AG09319 (cell line): ENCODE measurements around the gene DGCR6L.
"Not testable (repeated sequence)": the region's sequence is repeated elsewhere in the genome, so short reads cannot be mapped to it uniquely, and the experiment has no call there.

Experiments
- DNase-seq: peaks from one replicate; pipeline ENCODE4 v3.0.0-alpha.2; 2010; ENCODE audit warnings: low read depth; ENCODE audit errors: extremely low read depth
- TF ChIP-seq, protein P1 (sequence below): IDR thresholded peaks from 2 replicates; pipeline ENCODE4 v1.5.1; 2011; ENCODE audit warnings: low read depth, mild to moderate bottlenecking, inconsistent platforms, low read length, moderate library complexity

DGCR6L gene

GRCh38 chr22:20281891-20282290, 38.0 kb downstream of the DGCR6L start:
- TF ChIP-seq, protein P1, sequence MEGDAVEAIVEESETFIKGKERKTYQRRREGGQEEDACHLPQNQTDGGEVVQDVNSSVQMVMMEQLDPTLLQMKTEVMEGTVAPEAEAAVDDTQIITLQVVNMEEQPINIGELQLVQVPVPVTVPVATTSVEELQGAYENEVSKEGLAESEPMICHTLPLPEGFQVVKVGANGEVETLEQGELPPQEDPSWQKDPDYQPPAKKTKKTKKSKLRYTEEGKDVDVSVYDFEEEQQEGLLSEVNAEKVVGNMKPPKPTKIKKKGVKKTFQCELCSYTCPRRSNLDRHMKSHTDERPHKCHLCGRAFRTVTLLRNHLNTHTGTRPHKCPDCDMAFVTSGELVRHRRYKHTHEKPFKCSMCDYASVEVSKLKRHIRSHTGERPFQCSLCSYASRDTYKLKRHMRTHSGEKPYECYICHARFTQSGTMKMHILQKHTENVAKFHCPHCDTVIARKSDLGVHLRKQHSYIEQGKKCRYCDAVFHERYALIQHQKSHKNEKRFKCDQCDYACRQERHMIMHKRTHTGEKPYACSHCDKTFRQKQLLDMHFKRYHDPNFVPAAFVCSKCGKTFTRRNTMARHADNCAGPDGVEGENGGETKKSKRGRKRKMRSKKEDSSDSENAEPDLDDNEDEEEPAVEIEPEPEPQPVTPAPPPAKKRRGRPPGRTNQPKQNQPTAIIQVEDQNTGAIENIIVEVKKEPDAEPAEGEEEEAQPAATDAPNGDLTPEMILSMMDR: no peak
- DNase-seq: no peak

DNA sequence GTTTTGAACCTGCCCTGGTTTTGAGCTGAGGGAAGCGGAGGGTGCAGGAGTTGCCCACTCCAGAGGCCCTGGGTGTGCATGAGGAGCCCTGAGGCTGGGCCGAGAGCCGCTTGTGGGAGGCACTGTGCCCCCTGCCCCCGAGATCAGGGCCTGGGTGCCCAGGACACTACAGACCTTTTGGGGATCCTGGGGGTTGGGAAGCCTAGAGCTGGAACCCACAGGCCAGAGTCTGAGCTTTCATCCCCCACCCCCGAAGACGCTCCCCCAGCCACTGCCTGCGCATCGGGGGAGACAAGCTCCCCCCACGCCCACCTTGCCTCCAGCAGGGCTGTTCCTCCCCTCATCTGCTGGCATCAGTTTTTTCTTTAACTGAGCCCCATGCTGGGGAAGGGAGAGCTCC, 38.4 kb downstream of the DGCR6L start:
- DNase-seq: not testable (repeated sequence)

GRCh38 chr22:20280866-20281265, 39.0 kb downstream of the DGCR6L start:
- DNase-seq: no peak
- TF ChIP-seq, protein P1: no peak

DNA sequence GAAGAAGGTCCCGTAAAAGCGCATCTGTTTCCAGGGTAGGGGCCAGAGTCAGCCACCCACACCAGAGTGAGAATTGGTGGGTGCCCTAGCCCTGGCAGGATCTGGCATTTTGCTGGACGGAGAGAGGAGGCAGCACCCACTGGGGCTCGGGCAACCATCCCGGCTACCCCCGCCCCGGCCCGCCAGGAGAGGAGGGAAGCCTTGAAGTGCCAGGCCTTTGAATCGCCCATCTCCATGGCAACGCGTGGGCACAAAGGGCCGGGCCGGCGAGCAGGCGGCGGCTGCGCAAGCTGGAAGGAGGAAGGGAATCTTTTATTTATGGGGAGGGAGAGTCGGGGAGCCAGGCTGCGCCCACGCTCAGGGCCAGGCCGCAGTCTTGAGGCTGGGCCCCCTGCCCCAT, 39.7 kb downstream of the DGCR6L start:
- DNase-seq: not testable (repeated sequence)

DNA sequence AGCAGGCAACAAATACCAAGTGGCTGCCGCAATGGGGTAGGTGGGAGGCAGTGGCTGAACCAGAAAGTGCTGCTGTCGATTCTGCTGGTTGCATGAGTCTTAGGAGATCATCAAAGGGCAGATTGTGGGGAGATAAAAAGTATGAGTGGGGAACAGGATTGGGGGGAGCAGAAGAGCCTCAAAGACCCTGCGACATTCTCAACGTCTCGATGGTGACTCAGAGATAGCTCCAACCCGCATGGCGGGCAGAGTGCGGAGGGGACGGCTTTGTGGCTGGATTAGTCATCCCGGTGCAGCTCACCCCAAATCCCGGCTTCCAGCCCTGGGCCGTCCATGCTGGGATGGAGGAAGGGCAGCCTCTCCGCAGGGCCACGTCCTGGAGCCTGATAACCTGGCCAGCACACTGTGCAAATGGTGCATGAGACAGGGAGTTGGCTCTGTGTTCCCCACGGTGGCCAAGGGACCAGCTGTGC, 40.2 kb downstream of the DGCR6L start:
- DNase-seq: no peak

DNA sequence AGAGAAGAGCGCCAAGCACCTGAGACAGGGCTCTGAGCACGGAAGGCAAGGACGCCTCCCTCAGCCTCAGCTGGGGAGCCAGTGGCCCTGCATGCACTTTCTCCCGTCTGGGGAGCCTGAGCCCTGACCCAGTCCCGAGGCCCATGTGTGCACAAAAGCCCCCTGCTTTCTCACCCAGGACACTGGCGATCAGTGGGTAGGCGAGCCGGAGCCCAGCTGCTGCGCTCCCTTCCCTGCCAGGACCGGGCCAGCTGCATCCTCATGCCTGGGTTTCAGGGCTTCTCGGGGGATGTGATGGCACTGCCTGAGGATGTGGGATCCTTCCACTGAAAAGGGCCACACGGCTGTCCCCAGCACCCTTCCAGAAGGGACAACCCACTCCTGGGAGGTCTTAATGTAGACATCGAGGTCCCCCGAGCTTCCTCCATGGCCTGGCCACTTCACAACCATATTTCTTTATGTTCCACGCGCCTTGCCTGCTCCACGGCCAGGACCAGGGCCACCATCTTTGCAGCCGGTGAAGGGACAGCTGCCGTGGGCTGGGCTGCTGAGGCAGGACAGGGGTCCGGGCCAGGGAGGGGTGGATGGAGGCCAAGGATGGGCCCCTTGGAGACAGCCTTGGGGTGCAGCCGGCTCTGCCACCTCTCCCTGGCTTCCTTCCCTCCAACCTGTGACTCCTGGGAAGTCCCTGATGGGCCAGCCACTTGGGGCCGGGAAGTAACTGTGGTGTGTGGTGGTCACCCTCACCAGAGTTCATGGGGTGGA, 41.0 kb downstream of the DGCR6L start:
- DNase-seq: not testable (repeated sequence)

More for the DNA sequence above, 40.2 kb downstream of the DGCR6L start:
- TF ChIP-seq, protein P1: no peak

- DNase-seq: not testable (repeated sequence)
Observed at GRCh38 chr22:20277936-20278635, 41.8 kb downstream of the DGCR6L start.

- TF ChIP-seq, protein P1: no peak
- DNase-seq: no peak
Observed at GRCh38 chr22:20276468-20276867, 43.4 kb downstream of the DGCR6L start.

DNA sequence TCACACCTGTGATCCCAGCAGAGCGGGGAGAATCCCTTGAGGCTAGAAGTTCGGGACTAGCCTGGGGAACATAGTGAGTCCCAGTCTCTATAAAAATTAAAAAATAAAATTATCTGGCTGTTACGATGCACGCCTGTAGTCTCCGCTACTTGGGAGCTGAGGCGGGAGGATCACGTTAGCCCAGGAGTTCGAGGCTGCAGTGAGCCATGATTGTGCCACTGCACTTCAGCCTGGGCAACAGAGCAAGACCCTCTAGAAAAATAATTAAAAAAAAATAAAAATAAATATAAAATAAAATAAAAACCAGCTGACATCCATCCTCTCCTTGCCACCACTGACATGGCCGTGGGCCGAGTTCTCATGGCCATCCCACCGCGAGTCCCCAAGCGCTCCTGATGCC, 44.0 kb downstream of the DGCR6L start:
- no peak for DNase-seq
- TF ChIP-seq, protein P1: no peak

DNA sequence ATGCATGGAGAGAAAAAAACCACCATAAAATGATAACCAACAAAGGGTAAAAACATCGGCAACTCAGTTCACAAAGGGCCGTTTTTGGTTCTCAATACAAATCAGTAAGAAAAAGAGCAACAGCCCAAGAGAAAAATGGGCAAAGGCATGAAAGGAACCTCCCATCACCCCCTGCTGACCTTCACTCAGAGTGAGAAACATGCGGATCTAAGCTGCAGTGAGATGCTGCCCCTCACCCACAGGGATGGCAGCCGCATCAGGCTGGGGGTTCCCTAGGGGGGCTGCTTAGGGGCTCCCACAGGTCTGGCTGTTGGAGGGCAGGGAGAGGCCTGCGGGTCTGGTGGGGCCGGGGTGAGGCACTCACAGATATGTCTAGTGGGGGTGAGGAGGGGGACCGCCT, 44.5 kb downstream of the DGCR6L start:
- not testable (repeated sequence) for DNase-seq

DNA sequence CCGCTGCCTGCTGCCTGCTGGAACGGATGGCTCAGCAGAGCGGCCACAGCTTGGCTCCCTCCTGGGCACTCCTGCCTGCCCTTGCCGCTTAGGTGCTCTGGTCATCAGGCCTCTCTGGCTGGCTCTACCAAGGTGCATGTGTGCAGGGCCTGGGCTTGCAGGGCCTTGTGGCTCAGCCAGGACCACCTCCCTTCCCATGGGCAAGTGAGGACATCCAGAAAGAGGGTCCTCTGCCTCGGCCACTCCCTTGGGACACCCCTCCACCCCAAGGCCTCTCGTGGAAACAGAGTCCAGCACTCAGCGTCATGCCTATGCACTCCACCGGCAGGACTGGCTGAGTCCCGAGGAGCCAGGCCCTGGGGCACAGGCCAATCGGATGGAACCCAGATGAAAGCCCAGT, 45.5 kb downstream of the DGCR6L start:
- DNase-seq: not testable (repeated sequence)
